Ishikawa (cell line): Measurements from ENCODE around the gene BZW2.

Source experiments
- EP300 ChIP-seq: IDR thresholded peaks from 2 replicates; pipeline ENCODE4 v1.6.1; 2012; ENCODE audit warnings: borderline replicate concordance
- NFIC ChIP-seq: IDR thresholded peaks from 2 replicates; pipeline ENCODE4 v1.6.1; 2012
- TAF1 ChIP-seq: IDR thresholded peaks from 2 replicates; pipeline ENCODE4 v1.6.1; 2012; ENCODE audit warnings: low read depth, mild to moderate bottlenecking
- TEAD4 ChIP-seq: IDR thresholded peaks from 2 replicates; pipeline ENCODE4 v1.6.1; 2012
- ZBTB7A ChIP-seq: IDR thresholded peaks from 2 replicates; pipeline ENCODE4 v1.6.1; 2012; ENCODE audit warnings: low read depth

DNA sequence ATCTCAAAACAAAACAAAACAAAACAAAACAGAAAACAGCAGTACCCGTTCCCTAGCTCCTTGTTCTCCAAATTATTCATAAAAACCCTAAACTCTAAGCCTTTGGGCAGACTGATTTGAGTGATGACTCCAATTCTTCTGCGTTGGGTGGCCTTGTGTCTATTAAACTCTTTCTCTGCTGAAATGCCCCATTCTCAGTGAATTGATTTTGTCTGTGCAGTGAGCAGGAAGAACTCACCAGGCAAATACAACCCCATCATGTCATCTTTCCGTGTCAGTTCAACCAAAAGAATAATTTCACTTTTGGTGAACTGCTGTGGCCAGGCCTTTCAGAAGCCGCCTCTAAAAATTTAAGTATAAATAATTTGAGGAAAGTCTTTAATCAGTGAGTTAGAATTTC is 89.0 kb downstream of the BZW2 start:
- TF ChIP-seq TAF1, result no peak
- no peak for TF ChIP-seq EP300
- no peak for TF ChIP-seq ZBTB7A
- no peak for TF ChIP-seq NFIC
- no peak for TF ChIP-seq TEAD4
